K562 (cell line): ENCODE results near the gene RHOF. TPM values are rescaled to one million over a fixed set of nuclear protein-coding genes. Genes with fewer than 3 reads are reported as not detected.
"Not testable (repeated sequence)": the region's sequence is repeated elsewhere in the genome, so short reads cannot be mapped to it uniquely, and the experiment has no call there.

Experiments used
- ATAC-seq: fragments of 200-7000 bp; cut with Tn5 transposase; 3 replicates; pipeline ENCODE4 v1.9.1; 2020; ENCODE audit warnings: moderate library complexity
- BruUV-seq: library from RNA; stranded (reverse); fragments of 400-500 nt; replicated peaks from 2 replicates; lab custom pipeline; 2021; lab: Mats Ljungman, UMichigan
- CTCF ChIA-PET: fragments of 300-600 bp; formaldehyde crosslinking; extraction: SDS; loops from one replicate; lab custom pipeline; 2021; ENCODE audit warnings: low intra/inter-chr PET ratio; lab: Yijun Ruan, JAX
- POLR2A ChIA-PET: fragments of 300-600, 350-650 bp; sonication (Branson Sonifier 250); formaldehyde crosslinking; extraction: SDS; loops from one replicate; lab custom pipeline; 2021; ENCODE audit warnings: antibody characterized with exemption, inconsistent platforms; lab: Yijun Ruan, JAX
- DNase-seq, 4 experiments: peaks; one replicate each; pipeline versions ENCODE4 v3.0.0 to v3.0.0-alpha.2; 2011 to 2018; ENCODE audit warnings: low spot score in 3 of 4, mixed read lengths in 3 of 4; ENCODE audit errors: extremely low read depth in 1 of 4
- FAIRE-seq: peaks from 2 replicates; lab custom pipeline; 2011; peaks lifted over from hg19 to GRCh38; lab: Jason Lieb, UNC
- H2AFZ ChIP-seq: 2 replicates; pipeline ENCODE4 v1.6.0; 2011; ENCODE audit warnings: low read depth, low read length, control low read depth, inconsistent platforms
- H3K27ac ChIP-seq: fragments of 200-600 bp; 3 replicates; pipeline ENCODE4 v1.8.0; 2011; ENCODE audit warnings: low read depth, mild to moderate bottlenecking, control low read depth, inconsistent platforms, low read length, moderate library complexity, mixed read lengths; ENCODE audit errors: extremely low read depth
- H3K27me3 ChIP-seq, 2 experiments: fragments of 300-600 bp in 1 of 2; 2 replicates in 1 of 2; 3 replicates in 1 of 2; pipeline versions ENCODE4 v1.6.0 to v1.8.0; 2011; ENCODE audit warnings: inconsistent platforms in 2 of 2, low read length in 2 of 2, mild to moderate bottlenecking in 1 of 2, mixed read lengths in 1 of 2, moderate library complexity in 1 of 2; ENCODE audit not compliant: control insufficient read depth in 2 of 2, insufficient read depth in 2 of 2
- H3K36me3 ChIP-seq: fragments of 300-600 bp; 3 replicates; pipeline ENCODE4 v1.8.0; 2011; ENCODE audit warnings: mild to moderate bottlenecking, low read length, inconsistent platforms; ENCODE audit not compliant: control insufficient read depth, insufficient read depth
- H3K4me1 ChIP-seq, 2 experiments: fragments of 200-600 bp in 1 of 2; replicated peaks in 1 of 2; 2 replicates in 1 of 2; 3 replicates in 1 of 2; pipeline versions ENCODE4 v1.5.1 to v1.8.0; 2011; ENCODE audit warnings: inconsistent platforms in 2 of 2, low read length in 2 of 2, mild to moderate bottlenecking in 1 of 2, mixed read lengths in 1 of 2, moderate library complexity in 1 of 2; ENCODE audit not compliant: control insufficient read depth in 2 of 2, insufficient read depth in 2 of 2
- H3K4me2 ChIP-seq: 2 replicates; pipeline ENCODE4 v1.6.1; 2011; ENCODE audit warnings: low read length, control low read depth, inconsistent platforms, mixed read lengths; ENCODE audit not compliant: insufficient read depth
- H3K4me3 ChIP-seq: fragments of 200-600 bp; sonication (generic), shearing (Covaris generic); 2 replicates; pipeline ENCODE4 v1.5.1; 2016; ENCODE audit warnings: control low read depth, inconsistent platforms
- H3K79me2 ChIP-seq: fragments of 200-600 bp; 3 replicates; pipeline ENCODE4 v1.8.0; 2011; ENCODE audit warnings: low read length, inconsistent platforms; ENCODE audit not compliant: control insufficient read depth, insufficient read depth
- H3K9ac ChIP-seq, 2 experiments: 2 replicates each; pipeline versions ENCODE4 v1.6.0 to v1.6.1; 2011; ENCODE audit warnings: low read depth in 2 of 2, low read length in 2 of 2, control low read depth in 1 of 2, inconsistent platforms in 1 of 2, mild to moderate bottlenecking in 1 of 2, mixed read lengths in 1 of 2; ENCODE audit not compliant: insufficient read depth in 1 of 2
- H3K9me1 ChIP-seq: one replicate; pipeline ENCODE4 v1.6.0; 2011; ENCODE audit warnings: inconsistent platforms, mild to moderate bottlenecking, low read length, moderate library complexity; ENCODE audit not compliant: control insufficient read depth, insufficient read depth
- H3K9me3 ChIP-seq: replicated peaks from 2 replicates; pipeline ENCODE4 v1.5.1; 2011; ENCODE audit warnings: low read depth, low read length, inconsistent platforms; ENCODE audit not compliant: control insufficient read depth, insufficient read depth
- H4K20me1 ChIP-seq: replicated peaks from 2 replicates; pipeline ENCODE4 v1.6.1; 2011; ENCODE audit warnings: low read length, inconsistent platforms, mixed read lengths; ENCODE audit not compliant: control insufficient read depth, insufficient read depth
- POLR2G ChIP-seq: fragments of 200-400 bp; formaldehyde crosslinking; IDR thresholded peaks from 2 replicates; pipeline ENCODE4 v1.6.1; 2017; ENCODE audit warnings: low read depth, mild to moderate bottlenecking, antibody characterized with exemption, low read length, moderate library complexity
- TFAP4 ChIP-seq: sonication (generic); formaldehyde crosslinking; IDR thresholded peaks from 2 replicates; pipeline ENCODE4 v1.8.0; 2022; ENCODE audit warnings: missing genetic modification reagents, mild to moderate bottlenecking, moderate library complexity, borderline replicate concordance
- ZBTB33 ChIP-seq: sonication (generic); formaldehyde crosslinking; IDR thresholded peaks from 2 replicates; pipeline ENCODE4 v1.8.1; 2023; ENCODE audit warnings: mild to moderate bottlenecking, missing genetic modification reagents
- ZNF263 ChIP-seq: sonication (generic); formaldehyde crosslinking; IDR thresholded peaks from 2 replicates; pipeline ENCODE4 v1.8.0; 2022; ENCODE audit warnings: mild to moderate bottlenecking, missing genetic modification reagents, borderline replicate concordance
- WGBS: fragments of 100-300 bp; shearing (Covaris generic); methylation state at CpG from one replicate; pipeline ENCODE4 v1.1.6; 2016; ENCODE audit warnings: low coverage, mixed read lengths; ENCODE audit not compliant: insufficient coverage; ENCODE audit errors: missing lambda C conversion rate; 5-methylcytosine and 5-hydroxymethylcytosine counted together
- in situ Hi-C: fragments of 300-500 bp; cut with MboI; formaldehyde crosslinking; loops from 4 replicates; pipeline ENCODE4 v1.15.0; 2018; ENCODE audit warnings: inconsistent platforms, mixed read lengths
- intact Hi-C: fragments of 100-400 bp; cut with micrococcal nuclease; formaldehyde crosslinking; loops from 2 replicates; pipeline ENCODE4 v1.14.2; 2022
- polyA plus RNA-seq, 8 experiments: library from polyadenylated mRNA; depleted of rRNA in 4 of 8; stranded (reverse) in 5 of 8; unstranded in 3 of 8; fragments of >200 nt; fragmentation: Nextera tagmentation in 2 of 8; fragmentation: Illumina TruSeq in 1 of 8; extraction: Ambion mirVana in 2 of 8; extraction: Trizol in 1 of 8; gene quantifications; 2 replicates each; pipeline versions ENCODE4 v1.2.1 to v1.2.3, GENCODE V29; 2011 to 2014; ENCODE audit warnings: inconsistent platforms in 1 of 8, missing spikeins in 1 of 8
- total RNA-seq, 7 experiments: library from RNA; depleted of rRNA in 6 of 7; stranded (reverse); fragments of >200 nt in 6 of 7; fragmentation: Illumina TruSeq in 2 of 7; extraction: Trizol in 2 of 7; gene quantifications; 2 replicates each; pipeline versions ENCODE4 v1.2.1 to v1.2.3, GENCODE V29; 2011 to 2021; ENCODE audit warnings: low replicate concordance in 1 of 7

Gene RHOF
- total and polyA plus RNA-seq, 9 of the 15 experiments (the other 6 are each of a cell fraction or from before 2014, with no cell fraction given): 0.13 to 10.1 (median 4.0) TPM

- CTCF ChIA-PET, H2AFZ ChIP-seq, H4K20me1 ChIP-seq, in situ Hi-C loops, H3K4me2 ChIP-seq, intact Hi-C loops, DNase-seq, H3K4me3 ChIP-seq, BruUV-seq: not testable (repeated sequence)
- H3K4me1 ChIP-seq: peaks cover 0 to 12% of the 10 kb centered on the region in 2 experiments; a peak in 2 of 5 replicates
- 81% methylated on average over 4 of the region's 22 CpGs for WGBS
- POLR2A ChIA-PET: interaction anchor here (0.6 kb wide), 2 partner anchors 37 to 125 kb away, joined by 3 read pairs; no protein-coding TSS in a partner anchor
- peak; percentile 81 for TF ChIP-seq ZBTB33
- TF ChIP-seq POLR2G: peak; percentile 52
- TF ChIP-seq ZNF263 (CRISPR knock-in tag): peak; percentile 80
- peak; percentile 52; the same call in 1 of the 2 replicates for TF ChIP-seq TFAP4 (CRISPR knock-in tag)
- TF ChIP-seq, all 486 proteins: peak for 4; not testable (repeated sequence) for 482
- H3K27me3 ChIP-seq, H3K9ac ChIP-seq, H3K9me1 ChIP-seq, H3K27ac ChIP-seq, H3K79me2 ChIP-seq, FAIRE-seq, H3K9me3 ChIP-seq, ATAC-seq: not testable (repeated sequence)
- peaks cover 12% of the 10 kb centered on the region; the same call in 2 of the 3 replicates for H3K36me3 ChIP-seq
These were observed 35.0 kb downstream of the RHOF start for GRCh38 chr12:121758536-121758935.
